ENCODE results near the gene COPS9.

COPS9 gene

GRCh38 chr2:240178564-240178963 lies 42.5 kb upstream of the COPS9 start:
- TF ChIP-seq, protein P1, sequence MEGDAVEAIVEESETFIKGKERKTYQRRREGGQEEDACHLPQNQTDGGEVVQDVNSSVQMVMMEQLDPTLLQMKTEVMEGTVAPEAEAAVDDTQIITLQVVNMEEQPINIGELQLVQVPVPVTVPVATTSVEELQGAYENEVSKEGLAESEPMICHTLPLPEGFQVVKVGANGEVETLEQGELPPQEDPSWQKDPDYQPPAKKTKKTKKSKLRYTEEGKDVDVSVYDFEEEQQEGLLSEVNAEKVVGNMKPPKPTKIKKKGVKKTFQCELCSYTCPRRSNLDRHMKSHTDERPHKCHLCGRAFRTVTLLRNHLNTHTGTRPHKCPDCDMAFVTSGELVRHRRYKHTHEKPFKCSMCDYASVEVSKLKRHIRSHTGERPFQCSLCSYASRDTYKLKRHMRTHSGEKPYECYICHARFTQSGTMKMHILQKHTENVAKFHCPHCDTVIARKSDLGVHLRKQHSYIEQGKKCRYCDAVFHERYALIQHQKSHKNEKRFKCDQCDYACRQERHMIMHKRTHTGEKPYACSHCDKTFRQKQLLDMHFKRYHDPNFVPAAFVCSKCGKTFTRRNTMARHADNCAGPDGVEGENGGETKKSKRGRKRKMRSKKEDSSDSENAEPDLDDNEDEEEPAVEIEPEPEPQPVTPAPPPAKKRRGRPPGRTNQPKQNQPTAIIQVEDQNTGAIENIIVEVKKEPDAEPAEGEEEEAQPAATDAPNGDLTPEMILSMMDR (conservative IDR thresholded peaks at IDR 0.05; ENCODE audit: low read depth, low read length) = no peak
- H3K9ac ChIP-seq = no peak overlapping the region
- no peaks in the 10 kb centered on the region for H3K36me3 ChIP-seq (ENCODE audit: insufficient read depth)
- no peak overlapping the region for H3K4me2 ChIP-seq
- H3K4me1 ChIP-seq (ENCODE audit: low read depth, poor library complexity, severe bottlenecking) = no peaks in the 10 kb centered on the region
- no peak overlapping the region for H3K27ac ChIP-seq
- H3K27me3 ChIP-seq (ENCODE audit: insufficient read depth, low read depth) = peaks cover 3% of the 10 kb centered on the region; the same call in 1 of the 2 replicates
- H2AFZ ChIP-seq (ENCODE audit: low read depth) = no peak overlapping the region
- H4K20me1 ChIP-seq (ENCODE audit: insufficient read depth) = no peaks in the 10 kb centered on the region
- no peaks in the 10 kb centered on the region for H3K79me2 ChIP-seq (ENCODE audit: insufficient read depth, low read depth)
- H3K4me3 ChIP-seq (IDR thresholded peaks at IDR 0.05; ENCODE audit: insufficient read depth, low read depth, low read length) = no peak overlapping the region

DNA sequence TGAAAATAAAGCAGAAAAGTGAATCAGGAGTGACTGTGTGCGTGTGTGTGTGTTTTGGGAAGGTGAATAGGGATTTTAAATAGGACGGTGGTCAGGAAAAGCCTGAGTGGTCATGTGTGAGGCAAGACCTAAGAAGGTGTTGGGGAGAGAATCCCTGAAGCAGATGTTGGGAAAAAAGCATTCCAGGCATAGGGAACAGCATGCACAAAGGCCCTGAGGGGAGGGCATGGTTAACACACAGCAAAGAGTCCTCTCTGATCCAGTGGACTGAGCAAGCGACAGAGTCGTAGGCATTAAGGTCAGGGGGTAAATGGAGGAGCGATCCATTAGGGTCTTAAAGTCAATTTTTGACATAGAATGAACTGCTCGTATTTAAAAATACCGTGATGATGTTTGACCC lies 38.4 kb upstream of the COPS9 start:
- Histone ChIP-seq H3K9ac (no peak overlapping the region), H3K79me2 (ENCODE audit: insufficient read depth, low read depth) (no peaks in the 10 kb centered on the region), H3K4me1 (ENCODE audit: low read depth, poor library complexity, severe bottlenecking) (no peaks in the 10 kb centered on the region), H4K20me1 (ENCODE audit: insufficient read depth) (no peaks in the 10 kb centered on the region), H3K4me2 (no peak overlapping the region), H2AFZ (ENCODE audit: low read depth) (no peak overlapping the region), H3K27ac (no peak overlapping the region), H3K36me3 (ENCODE audit: insufficient read depth) (no peaks in the 10 kb centered on the region), H3K27me3 (ENCODE audit: insufficient read depth, low read depth) (peaks cover 3% of the 10 kb centered on the region; the same call in 1 of the 2 replicates), H3K4me3 (IDR thresholded peaks at IDR 0.05; ENCODE audit: insufficient read depth, low read depth, low read length) (no peak overlapping the region)
- TF ChIP-seq, protein P1 (conservative IDR thresholded peaks at IDR 0.05; ENCODE audit: low read depth, low read length) = no peak

- TF ChIP-seq, protein P1 (conservative IDR thresholded peaks at IDR 0.05; ENCODE audit: low read depth, low read length) = no peak
- Histone ChIP-seq H2AFZ (ENCODE audit: low read depth) (no peak overlapping the region), H3K9ac (no peak overlapping the region), H3K79me2 (ENCODE audit: insufficient read depth, low read depth) (no peaks in the 10 kb centered on the region), H3K36me3 (ENCODE audit: insufficient read depth) (no peaks in the 10 kb centered on the region), H3K27me3 (ENCODE audit: insufficient read depth, low read depth) (peaks cover 3% of the 10 kb centered on the region; the same call in 1 of the 2 replicates), H3K4me3 (IDR thresholded peaks at IDR 0.05; ENCODE audit: insufficient read depth, low read depth, low read length) (no peak overlapping the region), H3K27ac (no peak overlapping the region), H3K4me2 (no peak overlapping the region), H3K4me1 (ENCODE audit: low read depth, poor library complexity, severe bottlenecking) (no peaks in the 10 kb centered on the region), H4K20me1 (ENCODE audit: insufficient read depth) (no peaks in the 10 kb centered on the region)
These were observed 36.2 kb upstream of the COPS9 start for GRCh38 chr2:240172071-240172895.

DNA sequence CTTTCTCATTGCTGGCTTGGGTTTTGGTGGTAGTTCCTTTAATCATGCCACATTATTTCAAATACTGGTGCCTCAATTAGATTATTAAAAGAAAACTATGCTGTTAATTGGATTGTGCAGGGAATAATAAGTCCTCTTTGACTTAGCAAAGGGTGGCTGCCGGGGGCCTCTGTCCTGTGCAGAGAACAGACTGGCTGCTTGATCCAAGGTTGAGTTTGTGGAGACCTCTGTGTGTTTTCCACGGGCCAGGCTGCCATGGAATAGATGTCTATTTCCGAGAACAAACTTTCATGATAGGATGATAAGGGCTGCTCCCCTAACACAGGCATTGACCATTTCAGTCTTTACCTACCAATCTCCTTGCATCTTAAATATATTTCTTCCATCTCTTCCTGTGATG lies 34.8 kb upstream of the COPS9 start:
- Histone ChIP-seq H2AFZ (ENCODE audit: low read depth) (no peak overlapping the region), H3K27ac (no peak overlapping the region), H3K79me2 (ENCODE audit: insufficient read depth, low read depth) (no peaks in the 10 kb centered on the region), H3K9ac (no peak overlapping the region), H3K4me3 (IDR thresholded peaks at IDR 0.05; ENCODE audit: insufficient read depth, low read depth, low read length) (no peak overlapping the region), H3K27me3 (ENCODE audit: insufficient read depth, low read depth) (no peaks in the 10 kb centered on the region; the same call in 1 of the 2 replicates), H3K36me3 (ENCODE audit: insufficient read depth) (no peaks in the 10 kb centered on the region), H3K4me2 (no peak overlapping the region), H3K4me1 (ENCODE audit: low read depth, poor library complexity, severe bottlenecking) (no peaks in the 10 kb centered on the region), H4K20me1 (ENCODE audit: insufficient read depth) (no peaks in the 10 kb centered on the region)
- TF ChIP-seq, protein P1 (conservative IDR thresholded peaks at IDR 0.05; ENCODE audit: low read depth, low read length) = no peak

All from KMS-11 (cell line).